Gastrocnemius medialis (tissue), 4 donors: Measurements from ENCODE around the gene MYPOP. TPM values are rescaled to one million over a fixed set of nuclear protein-coding genes. Genes with fewer than 3 reads are reported as not detected.

ENCODE experiments used
- ATAC-seq, 2 donors: fragments of 150-250 bp; one replicate each; pipeline ENCODE4 v1.9.1; 2016
- DNase-seq, 2 donors: peaks; one replicate each; pipeline ENCODE4 v3.0.0-alpha.2; 2019
- H3K27ac ChIP-seq, 4 donors: fragments of 200-600 bp; sonication (generic); 1 replicate in 1 of 4; 2 replicates in 3 of 4; pipeline ENCODE4 v1.5.1; 2016 to 2018; ENCODE audit warnings: mild to moderate bottlenecking in 2 of 4, moderate library complexity in 1 of 4
- H3K27me3 ChIP-seq, 3 donors: fragments of 200-600 bp; sonication (generic) in 2 of 3; 1 replicate in 1 of 3; 2 replicates in 2 of 3; pipeline versions ENCODE4 v1.5.1 to v1.6.0; 2016 to 2019; ENCODE audit warnings: mild to moderate bottlenecking in 1 of 3, moderate library complexity in 1 of 3
- H3K36me3 ChIP-seq, 2 donors: fragments of 200-600 bp; sonication (generic) in 1 of 2; one replicate each; pipeline ENCODE4 v1.5.1; 2017 to 2018
- H3K4me1 ChIP-seq, 2 donors: fragments of 200-600 bp; sonication (generic) in 1 of 2; one replicate each; pipeline ENCODE4 v1.5.1; 2016 to 2017; ENCODE audit warnings: mild to moderate bottlenecking in 2 of 2
- H3K4me3 ChIP-seq, 4 donors: fragments of 200-600 bp; sonication (generic) in 3 of 4; 1 replicate in 1 of 4; 2 replicates in 3 of 4; pipeline ENCODE4 v1.5.1; 2016 to 2019; ENCODE audit warnings: mild to moderate bottlenecking in 2 of 4
- H3K9me3 ChIP-seq, 3 donors: fragments of 200-600 bp; sonication (generic) in 2 of 3; 1 replicate in 1 of 3; 2 replicates in 2 of 3; pipeline ENCODE4 v1.5.1; 2016 to 2019
- CTCF ChIP-seq, 5 experiments: fragments of 450-650 bp in 3 of 5; fragments of 200-600 bp in 2 of 5; sonication (generic) in 2 of 5; IDR thresholded peaks in 4 of 5; conservative IDR thresholded peaks in 1 of 5; 1 replicate in 4 of 5; 2 replicates in 1 of 5; pipeline ENCODE4 v1.5.1; 2016 to 2019; ENCODE audit warnings: antibody characterized with exemption in 5 of 5, mild to moderate bottlenecking in 3 of 5, moderate library complexity in 3 of 5
- POLR2A ChIP-seq, 2 donors: fragments of 450-650 bp; IDR thresholded peaks; one replicate each; pipeline ENCODE4 v1.6.1; 2017; ENCODE audit warnings: antibody characterized with exemption in 2 of 2, mild to moderate bottlenecking in 2 of 2, moderate library complexity in 2 of 2
- in situ Hi-C, 4 donors: fragments of 200-750 bp; cut with MboI; loops; one replicate each; pipeline versions ENCODE4 v1.15.0 to v1.8.0; 2017; ENCODE audit warnings: low sequenced_read_pairs in 4 of 4
- intact Hi-C: fragments of 100-400 bp; cut with DNase I; formaldehyde crosslinking; loops from one replicate; pipeline ENCODE4 v1.15.1; 2023; ENCODE audit warnings: low total_unique reads
- total RNA-seq, 4 donors: library from RNA; depleted of rRNA; stranded (reverse); fragments of >200 nt; gene quantifications; one replicate each; pipeline versions ENCODE4 v1.1.0 to v1.2.3, GENCODE V29; 2016

Gene MYPOP
- total RNA-seq, 4 donors from 2014 or later, result 5.9 to 12.4 (median 6.3) TPM

DNA sequence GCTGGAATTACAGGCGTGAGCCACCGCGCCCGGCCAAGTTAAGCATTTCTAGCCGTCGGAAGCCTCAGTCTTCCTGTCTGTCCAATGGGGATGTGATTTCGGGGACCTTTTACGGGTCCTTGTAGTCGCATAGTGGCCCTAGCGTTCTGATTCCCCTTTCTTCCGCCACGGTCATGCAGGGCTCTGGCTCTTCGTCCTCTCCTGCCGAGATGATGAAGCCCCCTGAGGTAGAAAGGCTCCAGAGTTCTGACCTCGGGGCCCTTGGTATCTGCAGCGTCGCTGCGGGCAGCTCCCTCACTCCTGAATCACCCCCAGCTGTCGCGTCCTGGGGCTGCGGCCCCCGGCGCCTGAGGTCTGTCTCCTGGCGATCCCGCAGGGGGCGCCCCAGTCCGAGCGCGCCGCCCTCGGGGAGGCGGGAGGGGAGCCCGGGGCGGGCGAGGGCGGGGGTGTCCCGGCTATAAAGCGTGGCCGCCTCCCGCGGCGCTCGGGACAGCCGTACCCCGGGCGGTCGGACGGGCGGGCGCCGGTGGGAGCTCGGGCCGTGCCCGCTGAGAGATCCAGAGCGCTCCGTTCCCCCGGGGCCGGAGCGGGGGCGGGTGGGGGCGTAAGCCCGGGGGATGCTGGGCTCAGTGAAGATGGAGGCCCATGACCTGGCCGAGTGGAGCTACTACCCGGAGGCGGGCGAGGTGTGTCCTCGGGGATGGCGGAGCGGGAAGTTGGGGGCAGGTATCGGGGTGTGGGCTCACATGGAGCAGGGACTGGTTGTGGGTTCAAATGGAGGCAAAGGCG is 38.4 kb downstream of the MYPOP start, which contains the start of gene FOXA3:
FOXA3 (plus strand) TSS at position 487 of the 789 bp plus-strand sequence; CDS start at position 618, 131 bp downstream.
- peaks cover 0 to 12% of the 10 kb centered on the region in 2 donors for H3K36me3 ChIP-seq
- peak within 1 kb of the TSS; percentile 58 to 95 (median 74) for H3K4me3 ChIP-seq
- peak in 1 of 2 donors; percentile 27 for DNase-seq
- TF ChIP-seq CTCF (IDR thresholded peaks at IDR 0.05 in 4 of 5, conservative IDR thresholded peaks at IDR 0.05 in 1 of 5) (peak; percentile 60 to 81 (median 64)), POLR2A (IDR thresholded peaks at IDR 0.05) (no peak)
- peaks cover 17 to 22% of the 10 kb centered on the region in 2 donors for H3K4me1 ChIP-seq
- peak in 1 of 2 donors; percentile 25 for ATAC-seq
- H3K27ac ChIP-seq, result peak within 1 kb of the TSS in 1 of 4 donors; percentile 0
- peaks cover 10 to 16% (median 10%) of the 10 kb centered on the region in 3 donors for H3K27me3 ChIP-seq
- no peaks in the 10 kb centered on the region for H3K9me3 ChIP-seq
- intact Hi-C loops, result loop anchor here (1.0 to 2.0 kb wide), 4 partner anchors 22 to 131 kb away; partner anchors contain the start of genes CCDC61, IRF2BP1 and MYPOP
- in situ Hi-C loops, result no loop called here

GRCh38 chr19:45863335-45863839 is 39.0 kb downstream of the MYPOP start:
- in situ Hi-C loops (no loop called here), intact Hi-C loops (loop anchor here (1.0 to 2.0 kb wide), 4 partner anchors 23 to 131 kb away; partner anchors contain the start of genes CCDC61, IRF2BP1 and MYPOP)
- Histone ChIP-seq H3K27me3 (peaks cover 10 to 16% (median 10%) of the 10 kb centered on the region in 3 donors), H3K4me3 (peak overlapping the region; percentile 58 to 95 (median 74)), H3K36me3 (peaks cover 0 to 13% of the 10 kb centered on the region in 2 donors), H3K27ac (peak overlapping the region in 1 of 4 donors; percentile 0), H3K4me1 (peaks cover 17 to 22% of the 10 kb centered on the region in 2 donors), H3K9me3 (no peaks in the 10 kb centered on the region)
- ATAC-seq (peak; percentile 4 to 5), DNase-seq (no peak)
- TF ChIP-seq POLR2A (IDR thresholded peaks at IDR 0.05) (no peak), CTCF (IDR thresholded peaks at IDR 0.05 in 4 of 5, conservative IDR thresholded peaks at IDR 0.05 in 1 of 5) (no peak)

- H3K9me3 ChIP-seq, result no peaks in the 10 kb centered on the region
- peak within 1 kb of the TSS; percentile 62 to 95 (median 86) for H3K4me3 ChIP-seq
- peaks cover 10 to 16% (median 10%) of the 10 kb centered on the region in 3 donors for H3K27me3 ChIP-seq
- DNase-seq (peak; percentile 98 to 99), ATAC-seq (peak; percentile 99)
- H3K27ac ChIP-seq, result peak within 1 kb of the TSS; percentile 85 to 95 (median 90)
- H3K36me3 ChIP-seq, result peaks cover 0 to 13% of the 10 kb centered on the region in 2 donors
- in situ Hi-C loops, result no loop called here
- H3K4me1 ChIP-seq, result peaks cover 17 to 22% of the 10 kb centered on the region in 2 donors
- intact Hi-C loops, result loop anchor here (1.0 to 2.0 kb wide), 5 partner anchors 24 to 155 kb away; partner anchors contain the start of genes CCDC61, IRF2BP1 and MYPOP
- TF ChIP-seq POLR2A (IDR thresholded peaks at IDR 0.05), result peak; percentile 62 to 82
- TF ChIP-seq CTCF (IDR thresholded peaks at IDR 0.05 in 4 of 5, conservative IDR thresholded peaks at IDR 0.05 in 1 of 5), result no peak
These were observed 39.7 kb downstream of the MYPOP start, which contains the start of gene SYMPK for GRCh38 chr19:45862564-45863334. TSS of gene SYMPK (minus strand) at chr19:45863147. CDS start at chr19:45854495, 8,652 bp downstream.

DNA sequence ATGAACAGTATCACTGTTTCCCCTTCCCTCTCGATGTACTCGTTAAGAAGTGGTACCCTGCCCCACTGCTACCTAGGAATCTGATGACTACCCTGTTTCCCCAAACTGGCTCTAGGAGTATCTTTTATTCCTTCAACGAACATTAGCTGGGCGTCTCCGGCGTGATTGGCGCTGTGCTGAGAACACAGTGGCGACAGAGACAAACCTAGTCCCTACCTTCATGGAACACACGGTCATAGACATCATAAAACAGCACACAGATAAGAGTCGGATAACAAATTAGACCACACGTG is 40.2 kb downstream of the MYPOP start:
- ATAC-seq, result peak; percentile 3 to 20
- in situ Hi-C loops, result no loop called here
- H3K27me3 ChIP-seq, result peaks cover 10 to 16% (median 10%) of the 10 kb centered on the region in 3 donors

More for the DNA sequence above, 40.2 kb downstream of the MYPOP start:
- Histone ChIP-seq H3K4me3 (peak overlapping the region; percentile 62 to 95 (median 86)), H3K27ac (peak overlapping the region; percentile 85 to 95 (median 90)), H3K9me3 (no peaks in the 10 kb centered on the region), H3K4me1 (peaks cover 17 to 22% of the 10 kb centered on the region in 2 donors), H3K36me3 (peaks cover 0 to 13% of the 10 kb centered on the region in 2 donors)
- TF ChIP-seq POLR2A (IDR thresholded peaks at IDR 0.05), result no peak
- no peak for TF ChIP-seq CTCF (IDR thresholded peaks at IDR 0.05 in 4 of 5, conservative IDR thresholded peaks at IDR 0.05 in 1 of 5)
- intact Hi-C loops, result loop anchor here (1.0 to 2.0 kb wide), 3 partner anchors 91 to 155 kb away; partner anchors contain the start of gene CCDC61
- DNase-seq, result no peak
